Neural cell (in vitro differentiated cells): ENCODE data around the gene KMT5B.

Experiments
- CTCF ChIP-seq: fragments of 450-650 bp; IDR thresholded peaks from 2 replicates; pipeline ENCODE4 v1.5.1; 2014; ENCODE audit warnings: antibody characterized with exemption, mild to moderate bottlenecking, moderate library complexity; ENCODE audit not compliant: poor library complexity, severe bottlenecking
- EP300 ChIP-seq: fragments of 450-650 bp; conservative IDR thresholded peaks from 2 replicates; pipeline ENCODE4 v1.6.1; 2014; ENCODE audit warnings: antibody characterized with exemption, mild to moderate bottlenecking, moderate library complexity; ENCODE audit not compliant: poor library complexity, severe bottlenecking
- EZH2 ChIP-seq: fragments of 200-600, 300-800 bp; shearing (Covaris generic), sonication (generic); IDR thresholded peaks from 2 replicates; pipeline ENCODE4 v1.6.1; 2014; ENCODE audit warnings: antibody characterized with exemption, low read length, borderline replicate concordance, mild to moderate bottlenecking; ENCODE audit not compliant: insufficient read depth, poor library complexity, severe bottlenecking
- MXI1 ChIP-seq: fragments of 450-650 bp; conservative IDR thresholded peaks from 2 replicates; pipeline ENCODE4 v1.6.1; 2014; ENCODE audit warnings: antibody characterized with exemption, mild to moderate bottlenecking; ENCODE audit not compliant: poor library complexity, severe bottlenecking
- POLR2AphosphoS5 ChIP-seq: IDR thresholded peaks from 2 replicates; pipeline ENCODE4 v1.6.1; 2012
- RAD21 ChIP-seq: fragments of 450-650 bp; conservative IDR thresholded peaks from 2 replicates; pipeline ENCODE4 v1.6.1; 2014; ENCODE audit warnings: antibody characterized with exemption, mild to moderate bottlenecking, moderate library complexity
- REST ChIP-seq: IDR thresholded peaks from 2 replicates; pipeline ENCODE4 v1.6.1; 2012; ENCODE audit warnings: borderline replicate concordance
- SMC3 ChIP-seq: fragments of 450-650 bp; conservative IDR thresholded peaks from 2 replicates; pipeline ENCODE4 v1.6.1; 2014; ENCODE audit warnings: antibody characterized with exemption, mild to moderate bottlenecking, moderate library complexity; ENCODE audit not compliant: poor library complexity
- TAF1 ChIP-seq: IDR thresholded peaks from 2 replicates; pipeline ENCODE4 v1.6.1; 2012; ENCODE audit warnings: low read depth

DNA sequence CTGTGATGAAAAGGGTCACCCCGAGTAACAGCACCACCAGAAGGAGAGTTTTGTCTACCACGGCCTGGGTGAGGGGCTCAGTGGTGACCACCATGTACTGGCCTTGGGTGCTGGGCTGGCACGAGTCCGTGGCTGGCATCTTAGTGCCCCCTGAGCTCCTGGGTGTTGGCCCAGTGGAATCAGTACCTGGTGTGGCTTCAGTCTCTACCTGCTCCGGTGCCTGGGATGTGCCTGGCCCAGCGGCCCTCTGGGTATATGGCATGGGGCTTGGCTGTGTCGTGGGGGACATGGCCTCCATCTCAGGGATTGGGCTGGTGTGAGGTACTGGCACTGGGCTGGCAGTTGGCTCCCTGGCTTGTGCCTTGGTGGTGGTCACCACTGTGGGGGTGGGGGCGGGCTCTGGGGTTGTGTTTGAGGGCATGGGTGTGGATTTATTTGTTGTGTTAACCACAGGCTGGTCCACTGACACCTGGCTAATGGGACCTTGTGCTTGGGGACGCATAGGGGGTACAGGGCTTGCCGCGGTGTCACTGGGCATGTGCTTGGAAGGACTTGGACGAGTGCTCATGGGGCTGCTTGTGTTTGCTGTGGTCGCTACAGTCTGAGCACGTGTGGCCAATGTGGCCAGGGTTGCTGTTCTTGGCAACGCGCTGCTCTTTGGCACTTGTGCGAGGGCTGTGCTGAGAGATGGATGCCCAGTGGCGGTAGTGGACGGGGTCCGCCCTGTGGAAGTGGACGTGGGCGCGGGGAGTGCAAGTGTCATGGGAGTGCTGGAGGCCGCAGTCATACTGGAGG lies 48.9 kb upstream of the KMT5B start:
- TF ChIP-seq CTCF (no peak), EP300 (no peak), REST (no peak), RAD21 (no peak), TAF1 (no peak), SMC3 (no peak), EZH2 (no peak), POLR2AphosphoS5 (no peak), MXI1 (no peak)
